H1 (cell line): Measurements from ENCODE around the gene PLA2G4E. TPM values are rescaled to one million over a fixed set of nuclear protein-coding genes. Genes with fewer than 3 reads are reported as not detected.

Source experiments
- polyA plus RNA-seq, 7 experiments: library from polyadenylated mRNA; depleted of rRNA in 3 of 7; stranded (reverse) in 5 of 7; unstranded in 2 of 7; fragments of >200 nt in 5 of 7; fragments of 200-250 nt in 2 of 7; gene quantifications; 1 replicate in 5 of 7; 2 replicates in 1 of 7; 4 replicates in 1 of 7; pipeline versions ENCODE4 v1.2.1 to v1.2.3, GENCODE V29; 2011 to 2013; ENCODE audit warnings: missing spikeins in 2 of 7, mixed read lengths in 2 of 7
- total RNA-seq: library from RNA; stranded (reverse); fragmentation: NEBNext Ultra II Directional; extraction: Animal tissue kit (Norgen Biotek cat#: 25700); gene quantifications from 2 replicates; pipeline ENCODE4 v1.2.1, GENCODE V29; 2021

The PLA2G4E gene
- total and polyA plus RNA-seq, 2 of the 8 experiments (the other 6 are each of a cell fraction or from before 2014, with no cell fraction given) = 0.03 TPM; not detected in 1

Other genes starting within 250 kb of the PLA2G4E start
- 10.9 and 11.3 TPM in 2 replicates for gene MAPKBP1, start 246.6 kb downstream of the PLA2G4E start, total RNA-seq
- gene MAPKBP1, start 246.6 kb downstream of the PLA2G4E start, polyA plus RNA-seq (2011; rRNA removed) = 4.3 and 4.5 TPM in 2 replicates
- gene JMJD7, start 192.9 kb downstream of the PLA2G4E start, total RNA-seq = 14.7 and 15.0 TPM in 2 replicates
- gene JMJD7, start 192.9 kb downstream of the PLA2G4E start, polyA plus RNA-seq (2011; rRNA removed) = 20.0 and 21.2 TPM in 2 replicates
- gene PLA2G4B, start 182.2 kb downstream of the PLA2G4E start, total RNA-seq = 4.2 and 8.0 TPM in 2 replicates
- gene PLA2G4B, start 182.2 kb downstream of the PLA2G4E start, polyA plus RNA-seq (2011; rRNA removed) = 9.2 TPM in 2 replicates
- 0.84 and 1.1 TPM in 2 replicates for gene SPTBN5, start 127.0 kb downstream of the PLA2G4E start, total RNA-seq
- 0.32 and 0.38 TPM in 2 replicates for gene SPTBN5, start 127.0 kb downstream of the PLA2G4E start, polyA plus RNA-seq (2011; rRNA removed)
- 24.5 and 25.6 TPM in 2 replicates for gene EHD4, start 48.5 kb downstream of the PLA2G4E start, total RNA-seq
- 17.5 and 19.8 TPM in 2 replicates for gene EHD4, start 48.5 kb downstream of the PLA2G4E start, polyA plus RNA-seq (2011; rRNA removed)
- 0.07 and 0.33 TPM in 2 replicates for gene PLA2G4D, start 73.5 kb upstream of the PLA2G4E start, total RNA-seq
- gene PLA2G4D, start 73.5 kb upstream of the PLA2G4E start, polyA plus RNA-seq (2011; rRNA removed) = 0.18 and 0.20 TPM in 2 replicates
- gene PLA2G4F, start 135.6 kb upstream of the PLA2G4E start, total RNA-seq = not detected in 2 replicates
- not detected in 2 replicates for gene PLA2G4F, start 135.6 kb upstream of the PLA2G4E start, polyA plus RNA-seq (2011; rRNA removed)
- 36.6 and 39.6 TPM in 2 replicates for gene VPS39, start 187.3 kb upstream of the PLA2G4E start, total RNA-seq
- 34.4 and 40.4 TPM in 2 replicates for gene VPS39, start 187.3 kb upstream of the PLA2G4E start, polyA plus RNA-seq (2011; rRNA removed)